GM23338 (cell line): ENCODE results near the gene EGF. TPM values are rescaled to one million over a fixed set of nuclear protein-coding genes. Genes with fewer than 3 reads are reported as not detected.

ENCODE experiments used
- ATAC-seq: fragments of 200-7000 bp; cut with Tn5 transposase; 3 replicates; pipeline ENCODE4 v1.9.1; 2020
- DNase-seq: peaks from one replicate; pipeline ENCODE4 v3.0.0-alpha.2; 2015; ENCODE audit warnings: low spot score
- H2AFZ ChIP-seq: fragments of 200-600 bp; sonication (generic); 2 replicates; pipeline ENCODE4 v1.8.0; 2016; ENCODE audit warnings: antibody characterized with exemption, mild to moderate bottlenecking, moderate library complexity
- H3F3A ChIP-seq: fragments of 200-600 bp; sonication (generic); replicated peaks from 2 replicates; pipeline ENCODE4 v1.8.0; 2017; ENCODE audit warnings: antibody characterized with exemption, mixed run types, low read depth
- H3K27ac ChIP-seq: fragments of 200-600 bp; sonication (generic); 2 replicates; pipeline ENCODE4 v1.6.1; 2016; ENCODE audit warnings: low read depth
- H3K27me3 ChIP-seq: fragments of 200-600 bp; sonication (generic); 2 replicates; pipeline ENCODE4 v1.8.0; 2016; ENCODE audit warnings: mild to moderate bottlenecking, mixed run types, moderate library complexity; ENCODE audit not compliant: insufficient read depth
- H3K36me3 ChIP-seq: fragments of 200-600 bp; sonication (generic); 2 replicates; pipeline ENCODE4 v1.8.0; 2016; ENCODE audit warnings: mild to moderate bottlenecking; ENCODE audit not compliant: insufficient read depth
- H3K4me1 ChIP-seq: fragments of 200-600 bp; sonication (generic); 2 replicates; pipeline ENCODE4 v1.8.0; 2016; ENCODE audit warnings: mild to moderate bottlenecking, moderate library complexity; ENCODE audit not compliant: insufficient read depth
- H3K4me2 ChIP-seq: fragments of 200-600 bp; sonication (generic); 2 replicates; pipeline ENCODE4 v1.7.1; 2017; ENCODE audit warnings: mixed run types
- H3K4me3 ChIP-seq: fragments of 200-600 bp; sonication (generic); 2 replicates; pipeline ENCODE4 v1.6.1; 2016; ENCODE audit warnings: mixed run types
- H3K79me2 ChIP-seq: fragments of 200-600 bp; sonication (generic); replicated peaks from 2 replicates; pipeline ENCODE4 v1.8.0; 2017; ENCODE audit warnings: mild to moderate bottlenecking; ENCODE audit not compliant: insufficient read depth
- H3K9me2 ChIP-seq: fragments of 200-600 bp; sonication (generic); 2 replicates; pipeline ENCODE4 v1.8.0; 2017; ENCODE audit not compliant: insufficient read depth
- H4K20me1 ChIP-seq: fragments of 200-600 bp; sonication (generic); replicated peaks from 2 replicates; pipeline ENCODE4 v1.8.0; 2017; ENCODE audit warnings: mild to moderate bottlenecking; ENCODE audit not compliant: insufficient read depth
- H3K27ac Mint-ChIP-seq: 2 replicates; pipeline ENCODE4 v1.8.0; 2020; ENCODE audit warnings: inconsistent platforms, mild to moderate bottlenecking, moderate library complexity, mixed read lengths
- H3K27me3 Mint-ChIP-seq: 3 replicates; pipeline ENCODE4 v1.8.0; 2022; ENCODE audit warnings: low read depth, mild to moderate bottlenecking, moderate library complexity, mixed read lengths, inconsistent platforms; ENCODE audit not compliant: insufficient read depth, poor library complexity
- H3K36me3 Mint-ChIP-seq: 3 replicates; pipeline ENCODE4 v1.8.0; 2021; ENCODE audit warnings: low read depth, mild to moderate bottlenecking, inconsistent platforms, moderate library complexity, mixed read lengths
- H3K4me1 Mint-ChIP-seq: 3 replicates; pipeline ENCODE4 v1.8.0; 2020; ENCODE audit warnings: mild to moderate bottlenecking, inconsistent platforms, mixed read lengths
- H3K4me3 Mint-ChIP-seq: 3 replicates; pipeline ENCODE4 v1.8.0; 2021; ENCODE audit warnings: moderate library complexity, mild to moderate bottlenecking, inconsistent platforms, mixed read lengths
- H3K9me3 Mint-ChIP-seq: 3 replicates; pipeline ENCODE4 v1.8.0; 2020; ENCODE audit warnings: moderate library complexity, mild to moderate bottlenecking, inconsistent platforms, mixed read lengths
- EZH2phosphoT487 ChIP-seq: fragments of 200-600 bp; sonication (generic); IDR thresholded peaks from one replicate; pipeline ENCODE4 v1.8.1; 2018; ENCODE audit warnings: antibody characterized with exemption; ENCODE audit not compliant: unreplicated experiment
- POLR2AphosphoS5 ChIP-seq: IDR thresholded peaks from 2 replicates; pipeline ENCODE4 v1.6.1; 2016; ENCODE audit warnings: antibody characterized with exemption, low read depth
- STAT1 ChIP-seq: IDR thresholded peaks from one replicate; pipeline ENCODE4 v1.6.1; 2016; ENCODE audit warnings: antibody characterized with exemption; ENCODE audit not compliant: unreplicated experiment
- ZNF114 ChIP-seq: fragments of 250-450 bp; sonication (Bioruptor Pico); IDR thresholded peaks from 2 replicates; pipeline ENCODE4 v1.5.0; 2020; ENCODE audit warnings: mild to moderate bottlenecking, moderate library complexity
- ZNF331 ChIP-seq: fragments of 250-450 bp; sonication (Bioruptor Pico); IDR thresholded peaks from 2 replicates; pipeline ENCODE4 v1.5.0; 2020; ENCODE audit warnings: low read depth, mild to moderate bottlenecking, moderate library complexity
- polyA plus RNA-seq: library from polyadenylated mRNA; unstranded; fragments of >200 nt; fragmentation: Nextera tagmentation; extraction: Ambion mirVana; gene quantifications from 2 replicates; pipeline ENCODE4 v1.2.1, GENCODE V29; 2016
- total RNA-seq: library from RNA; depleted of rRNA; stranded (reverse); fragments of >200 nt; shearing (Covaris generic); gene quantifications from 2 replicates; pipeline ENCODE4 v1.2.3, GENCODE V29; 2014
- TF ChIP-seq, protein P1 (sequence below): fragments of 250-450 bp; sonication (Bioruptor Pico); IDR thresholded peaks from 2 replicates; pipeline ENCODE4 v1.5.0; 2020; ENCODE audit warnings: mild to moderate bottlenecking, moderate library complexity
- TF ChIP-seq, protein P2 (sequence below): IDR thresholded peaks from one replicate; pipeline ENCODE4 v1.6.1; 2018; ENCODE audit warnings: antibody characterized with exemption; ENCODE audit not compliant: unreplicated experiment

EGF gene
- total and polyA plus RNA-seq, 2 experiments from 2014 or later = 1.4 to 3.0 TPM

DNA sequence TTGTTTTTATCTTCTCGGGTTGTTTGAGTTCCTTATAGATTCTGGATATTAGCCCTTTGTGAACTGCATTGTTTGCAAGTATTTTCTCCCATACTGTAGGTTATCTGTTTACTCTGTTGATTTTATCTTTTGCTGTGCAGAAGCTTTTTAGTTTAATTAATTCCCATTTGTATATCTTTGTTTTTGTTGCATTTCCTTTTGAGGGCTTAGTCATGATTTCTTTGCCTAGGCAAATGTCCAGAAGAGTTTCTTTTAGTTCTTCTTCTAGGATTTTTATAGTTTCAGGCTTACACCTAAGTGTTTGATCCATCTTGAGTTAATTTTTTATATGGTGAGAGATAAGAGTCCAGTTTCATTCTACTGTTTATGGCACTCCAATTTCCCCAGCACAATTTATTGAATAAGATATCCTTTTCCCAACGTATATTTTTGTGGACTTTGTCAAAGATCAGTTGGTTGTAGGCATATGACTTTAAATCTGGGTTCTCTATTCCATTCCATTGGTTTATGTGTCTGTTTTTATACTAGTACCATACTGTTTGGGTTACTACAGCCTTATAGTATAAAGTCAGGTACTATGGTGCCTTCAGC lies 54.3 kb downstream of the EGF start (continued):
- TF ChIP-seq ZNF331 (CRISPR knock-in tag) = no peak
- no peak for TF ChIP-seq STAT1
- TF ChIP-seq EZH2phosphoT487 = no peak
- TF ChIP-seq, protein P1, sequence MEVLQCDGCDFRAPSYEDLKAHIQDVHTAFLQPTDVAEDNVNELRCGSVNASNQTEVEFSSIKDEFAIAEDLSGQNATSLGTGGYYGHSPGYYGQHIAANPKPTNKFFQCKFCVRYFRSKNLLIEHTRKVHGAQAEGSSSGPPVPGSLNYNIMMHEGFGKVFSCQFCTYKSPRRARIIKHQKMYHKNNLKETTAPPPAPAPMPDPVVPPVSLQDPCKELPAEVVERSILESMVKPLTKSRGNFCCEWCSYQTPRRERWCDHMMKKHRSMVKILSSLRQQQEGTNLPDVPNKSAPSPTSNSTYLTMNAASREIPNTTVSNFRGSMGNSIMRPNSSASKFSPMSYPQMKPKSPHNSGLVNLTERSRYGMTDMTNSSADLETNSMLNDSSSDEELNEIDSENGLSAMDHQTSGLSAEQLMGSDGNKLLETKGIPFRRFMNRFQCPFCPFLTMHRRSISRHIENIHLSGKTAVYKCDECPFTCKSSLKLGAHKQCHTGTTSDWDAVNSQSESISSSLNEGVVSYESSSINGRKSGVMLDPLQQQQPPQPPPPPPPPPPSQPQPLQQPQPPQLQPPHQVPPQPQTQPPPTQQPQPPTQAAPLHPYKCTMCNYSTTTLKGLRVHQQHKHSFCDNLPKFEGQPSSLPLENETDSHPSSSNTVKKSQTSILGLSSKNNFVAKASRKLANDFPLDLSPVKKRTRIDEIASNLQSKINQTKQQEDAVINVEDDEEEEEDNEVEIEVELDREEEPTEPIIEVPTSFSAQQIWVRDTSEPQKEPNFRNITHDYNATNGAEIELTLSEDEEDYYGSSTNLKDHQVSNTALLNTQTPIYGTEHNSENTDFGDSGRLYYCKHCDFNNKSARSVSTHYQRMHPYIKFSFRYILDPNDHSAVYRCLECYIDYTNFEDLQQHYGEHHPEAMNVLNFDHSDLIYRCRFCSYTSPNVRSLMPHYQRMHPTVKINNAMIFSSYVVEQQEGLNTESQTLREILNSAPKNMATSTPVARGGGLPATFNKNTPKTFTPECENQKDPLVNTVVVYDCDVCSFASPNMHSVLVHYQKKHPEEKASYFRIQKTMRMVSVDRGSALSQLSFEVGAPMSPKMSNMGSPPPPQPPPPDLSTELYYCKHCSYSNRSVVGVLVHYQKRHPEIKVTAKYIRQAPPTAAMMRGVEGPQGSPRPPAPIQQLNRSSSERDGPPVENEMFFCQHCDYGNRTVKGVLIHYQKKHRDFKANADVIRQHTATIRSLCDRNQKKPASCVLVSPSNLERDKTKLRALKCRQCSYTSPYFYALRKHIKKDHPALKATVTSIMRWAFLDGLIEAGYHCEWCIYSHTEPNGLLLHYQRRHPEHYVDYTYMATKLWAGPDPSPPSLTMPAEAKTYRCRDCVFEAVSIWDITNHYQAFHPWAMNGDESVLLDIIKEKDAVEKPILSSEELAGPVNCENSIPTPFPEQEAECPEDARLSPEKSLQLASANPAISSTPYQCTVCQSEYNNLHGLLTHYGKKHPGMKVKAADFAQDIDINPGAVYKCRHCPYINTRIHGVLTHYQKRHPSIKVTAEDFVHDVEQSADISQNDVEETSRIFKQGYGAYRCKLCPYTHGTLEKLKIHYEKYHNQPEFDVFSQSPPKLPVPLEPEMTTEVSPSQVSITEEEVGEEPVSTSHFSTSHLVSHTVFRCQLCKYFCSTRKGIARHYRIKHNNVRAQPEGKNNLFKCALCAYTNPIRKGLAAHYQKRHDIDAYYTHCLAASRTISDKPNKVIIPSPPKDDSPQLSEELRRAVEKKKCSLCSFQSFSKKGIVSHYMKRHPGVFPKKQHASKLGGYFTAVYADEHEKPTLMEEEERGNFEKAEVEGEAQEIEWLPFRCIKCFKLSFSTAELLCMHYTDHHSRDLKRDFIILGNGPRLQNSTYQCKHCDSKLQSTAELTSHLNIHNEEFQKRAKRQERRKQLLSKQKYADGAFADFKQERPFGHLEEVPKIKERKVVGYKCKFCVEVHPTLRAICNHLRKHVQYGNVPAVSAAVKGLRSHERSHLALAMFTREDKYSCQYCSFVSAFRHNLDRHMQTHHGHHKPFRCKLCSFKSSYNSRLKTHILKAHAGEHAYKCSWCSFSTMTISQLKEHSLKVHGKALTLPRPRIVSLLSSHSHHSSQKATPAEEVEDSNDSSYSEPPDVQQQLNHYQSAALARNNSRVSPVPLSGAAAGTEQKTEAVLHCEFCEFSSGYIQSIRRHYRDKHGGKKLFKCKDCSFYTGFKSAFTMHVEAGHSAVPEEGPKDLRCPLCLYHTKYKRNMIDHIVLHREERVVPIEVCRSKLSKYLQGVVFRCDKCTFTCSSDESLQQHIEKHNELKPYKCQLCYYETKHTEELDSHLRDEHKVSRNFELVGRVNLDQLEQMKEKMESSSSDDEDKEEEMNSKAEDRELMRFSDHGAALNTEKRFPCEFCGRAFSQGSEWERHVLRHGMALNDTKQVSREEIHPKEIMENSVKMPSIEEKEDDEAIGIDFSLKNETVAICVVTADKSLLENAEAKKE = no peak
- no peak for TF ChIP-seq ZNF114 (CRISPR knock-in tag)
- TF ChIP-seq POLR2AphosphoS5 = no peak

DNA sequence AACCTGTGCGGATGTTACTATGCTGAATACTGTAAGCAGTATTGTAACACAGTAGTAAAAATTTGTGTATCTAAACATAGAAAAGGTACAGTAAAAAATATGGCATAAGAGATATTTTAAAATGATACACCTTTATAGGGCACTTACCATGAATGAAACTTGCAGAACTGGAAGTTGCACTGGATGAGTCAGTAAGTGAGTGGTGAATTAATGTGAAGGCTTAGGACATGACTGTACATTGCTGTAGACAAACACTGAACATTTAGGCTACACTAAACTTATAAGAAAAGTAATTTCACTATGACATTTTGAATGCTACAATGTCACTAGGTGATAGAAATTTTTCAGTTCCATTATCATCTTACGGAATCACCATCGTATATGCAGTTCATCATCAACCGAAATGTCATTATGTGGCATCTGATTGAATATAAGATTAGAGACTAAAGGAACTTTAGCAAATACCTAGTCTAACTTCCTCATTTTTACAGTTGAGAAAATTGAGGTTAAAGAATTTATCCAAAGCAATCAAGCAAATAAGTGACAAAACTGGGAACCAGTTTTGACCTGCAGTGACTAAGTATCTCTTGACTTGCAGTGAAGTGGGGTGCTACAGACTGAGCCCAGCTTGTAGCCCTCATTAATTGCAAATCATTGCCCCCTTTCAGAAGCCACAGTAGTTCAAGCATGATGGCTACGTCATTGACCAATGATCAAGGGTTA lies 55.3 kb downstream of the EGF start:
- DNase-seq (no peak), ATAC-seq (no peak)
- H3K36me3 ChIP-seq = no peaks in the 10 kb centered on the region
- H3K4me1 Mint-ChIP-seq = peaks cover 15% of the 10 kb centered on the region
- H3K9me3 Mint-ChIP-seq = no peaks in the 10 kb centered on the region
- H3K79me2 ChIP-seq = no peaks in the 10 kb centered on the region
- H3K4me3 ChIP-seq = no peak overlapping the region
- H3K27me3 ChIP-seq = no peaks in the 10 kb centered on the region
- no peak overlapping the region for H3K4me3 Mint-ChIP-seq
- H3F3A ChIP-seq = no peaks in the 10 kb centered on the region
- no peaks in the 10 kb centered on the region for H3K27me3 Mint-ChIP-seq
- no peak overlapping the region for H2AFZ ChIP-seq
- H3K27ac Mint-ChIP-seq = no peak overlapping the region
- no peak overlapping the region for H3K27ac ChIP-seq
- no peaks in the 10 kb centered on the region for H3K9me2 ChIP-seq
- peaks cover 13% of the 10 kb centered on the region for H3K4me1 ChIP-seq
- H3K4me2 ChIP-seq = no peak overlapping the region
- no peaks in the 10 kb centered on the region for H4K20me1 ChIP-seq
- no peaks in the 10 kb centered on the region for H3K36me3 Mint-ChIP-seq
- TF ChIP-seq, protein P2, sequence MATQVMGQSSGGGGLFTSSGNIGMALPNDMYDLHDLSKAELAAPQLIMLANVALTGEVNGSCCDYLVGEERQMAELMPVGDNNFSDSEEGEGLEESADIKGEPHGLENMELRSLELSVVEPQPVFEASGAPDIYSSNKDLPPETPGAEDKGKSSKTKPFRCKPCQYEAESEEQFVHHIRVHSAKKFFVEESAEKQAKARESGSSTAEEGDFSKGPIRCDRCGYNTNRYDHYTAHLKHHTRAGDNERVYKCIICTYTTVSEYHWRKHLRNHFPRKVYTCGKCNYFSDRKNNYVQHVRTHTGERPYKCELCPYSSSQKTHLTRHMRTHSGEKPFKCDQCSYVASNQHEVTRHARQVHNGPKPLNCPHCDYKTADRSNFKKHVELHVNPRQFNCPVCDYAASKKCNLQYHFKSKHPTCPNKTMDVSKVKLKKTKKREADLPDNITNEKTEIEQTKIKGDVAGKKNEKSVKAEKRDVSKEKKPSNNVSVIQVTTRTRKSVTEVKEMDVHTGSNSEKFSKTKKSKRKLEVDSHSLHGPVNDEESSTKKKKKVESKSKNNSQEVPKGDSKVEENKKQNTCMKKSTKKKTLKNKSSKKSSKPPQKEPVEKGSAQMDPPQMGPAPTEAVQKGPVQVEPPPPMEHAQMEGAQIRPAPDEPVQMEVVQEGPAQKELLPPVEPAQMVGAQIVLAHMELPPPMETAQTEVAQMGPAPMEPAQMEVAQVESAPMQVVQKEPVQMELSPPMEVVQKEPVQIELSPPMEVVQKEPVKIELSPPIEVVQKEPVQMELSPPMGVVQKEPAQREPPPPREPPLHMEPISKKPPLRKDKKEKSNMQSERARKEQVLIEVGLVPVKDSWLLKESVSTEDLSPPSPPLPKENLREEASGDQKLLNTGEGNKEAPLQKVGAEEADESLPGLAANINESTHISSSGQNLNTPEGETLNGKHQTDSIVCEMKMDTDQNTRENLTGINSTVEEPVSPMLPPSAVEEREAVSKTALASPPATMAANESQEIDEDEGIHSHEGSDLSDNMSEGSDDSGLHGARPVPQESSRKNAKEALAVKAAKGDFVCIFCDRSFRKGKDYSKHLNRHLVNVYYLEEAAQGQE = no peak
